K562 (cell line): ENCODE measurements around the gene TTC5.
"Not testable (repeated sequence)": the region's sequence is repeated elsewhere in the genome, so short reads cannot be mapped to it uniquely, and the experiment has no call there.

Source experiments
- ATF7 ChIP-seq: fragments of 450-650 bp; IDR thresholded peaks from 2 replicates; pipeline ENCODE4 v1.7.1; 2014; ENCODE audit warnings: mild to moderate bottlenecking, moderate library complexity
- LEF1 ChIP-seq: fragments of 450-650 bp; IDR thresholded peaks from 2 replicates; pipeline ENCODE4 v1.6.1; 2016; ENCODE audit warnings: mild to moderate bottlenecking
- POLR2A ChIP-seq: fragments of 450-650 bp; conservative IDR thresholded peaks from 2 replicates; pipeline ENCODE4 v1.6.1; 2016
- SOX6 ChIP-seq: fragments of 450-650 bp; IDR thresholded peaks from 2 replicates; pipeline ENCODE4 v1.6.1; 2014; ENCODE audit warnings: mild to moderate bottlenecking
- TF ChIP-seq, protein P1 (sequence below), 3 experiments: IDR thresholded peaks in 2 of 3; conservative IDR thresholded peaks in 1 of 3; 2 replicates each; pipeline ENCODE4 v1.5.1; 2011 to 2012; ENCODE audit warnings: low read length in 3 of 3, mild to moderate bottlenecking in 3 of 3, control low read depth in 2 of 3, improper control_type of control experiment in 1 of 3, inconsistent platforms in 1 of 3, low read depth in 1 of 3, mixed read lengths in 1 of 3, moderate library complexity in 1 of 3; ENCODE audit not compliant: insufficient read depth in 2 of 3

DNA sequence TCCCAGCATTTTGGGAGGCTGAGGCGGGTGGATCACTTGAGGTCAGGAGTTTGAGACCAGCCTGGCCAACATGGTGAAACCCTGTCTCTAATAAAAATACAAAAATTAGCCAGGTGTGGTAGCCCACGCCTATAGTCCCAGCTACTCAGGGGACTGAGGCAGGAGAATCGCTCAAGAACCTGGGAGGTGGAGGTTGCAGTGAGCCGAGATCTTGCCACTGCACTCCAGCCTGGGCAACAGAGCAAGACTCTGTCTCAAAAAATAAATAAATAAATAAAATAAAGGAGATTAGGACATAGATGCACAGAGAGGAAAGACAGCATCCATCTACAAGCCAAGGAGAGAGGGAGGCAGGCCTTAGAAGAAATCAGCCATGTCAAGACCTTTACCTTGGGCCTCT is 35.3 kb upstream of the TTC5 start:
- not testable (repeated sequence) for TF ChIP-seq ATF7, POLR2A, LEF1, SOX6
- TF ChIP-seq, protein P1, sequence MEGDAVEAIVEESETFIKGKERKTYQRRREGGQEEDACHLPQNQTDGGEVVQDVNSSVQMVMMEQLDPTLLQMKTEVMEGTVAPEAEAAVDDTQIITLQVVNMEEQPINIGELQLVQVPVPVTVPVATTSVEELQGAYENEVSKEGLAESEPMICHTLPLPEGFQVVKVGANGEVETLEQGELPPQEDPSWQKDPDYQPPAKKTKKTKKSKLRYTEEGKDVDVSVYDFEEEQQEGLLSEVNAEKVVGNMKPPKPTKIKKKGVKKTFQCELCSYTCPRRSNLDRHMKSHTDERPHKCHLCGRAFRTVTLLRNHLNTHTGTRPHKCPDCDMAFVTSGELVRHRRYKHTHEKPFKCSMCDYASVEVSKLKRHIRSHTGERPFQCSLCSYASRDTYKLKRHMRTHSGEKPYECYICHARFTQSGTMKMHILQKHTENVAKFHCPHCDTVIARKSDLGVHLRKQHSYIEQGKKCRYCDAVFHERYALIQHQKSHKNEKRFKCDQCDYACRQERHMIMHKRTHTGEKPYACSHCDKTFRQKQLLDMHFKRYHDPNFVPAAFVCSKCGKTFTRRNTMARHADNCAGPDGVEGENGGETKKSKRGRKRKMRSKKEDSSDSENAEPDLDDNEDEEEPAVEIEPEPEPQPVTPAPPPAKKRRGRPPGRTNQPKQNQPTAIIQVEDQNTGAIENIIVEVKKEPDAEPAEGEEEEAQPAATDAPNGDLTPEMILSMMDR (IDR thresholded peaks at IDR 0.05 in 2 of 3, conservative IDR thresholded peaks at IDR 0.05 in 1 of 3; ENCODE audit: insufficient read depth in 2 of 3, low read depth in 1 of 3, low read length in 3 of 3), result not testable (repeated sequence)
